Neuronal stem cell (in vitro differentiated cells): ENCODE measurements around the gene DPH5.

ENCODE experiments used
- DNase-seq: peaks from one replicate; pipeline ENCODE4 v3.0.0-alpha.2; 2013; ENCODE audit warnings: low spot score
- H2AFZ ChIP-seq: one replicate; pipeline ENCODE4 v1.6.1; 2013; ENCODE audit warnings: mild to moderate bottlenecking, low read length, inconsistent platforms
- H2AK5ac ChIP-seq: 2 replicates; pipeline ENCODE4 v1.6.1; 2013; ENCODE audit warnings: low read depth, mild to moderate bottlenecking, inconsistent platforms, low read length, moderate library complexity, mixed read lengths
- H2BK120ac ChIP-seq: 2 replicates; pipeline ENCODE4 v1.6.1; 2013; ENCODE audit warnings: low read depth, mild to moderate bottlenecking, inconsistent platforms, low read length, moderate library complexity, mixed read lengths
- H2BK12ac ChIP-seq: one replicate; pipeline ENCODE4 v1.6.1; 2013; ENCODE audit warnings: low read length, inconsistent platforms
- H2BK15ac ChIP-seq: 2 replicates; pipeline ENCODE4 v1.6.1; 2013; ENCODE audit warnings: mild to moderate bottlenecking, low read length, inconsistent platforms, mixed read lengths
- H2BK5ac ChIP-seq: one replicate; pipeline ENCODE4 v1.6.1; 2013; ENCODE audit warnings: inconsistent platforms, mild to moderate bottlenecking, low read length, moderate library complexity
- H3K14ac ChIP-seq: one replicate; pipeline ENCODE4 v1.6.1; 2013; ENCODE audit warnings: low read length, inconsistent platforms
- H3K18ac ChIP-seq: 2 replicates; pipeline ENCODE4 v1.6.1; 2013; ENCODE audit warnings: low read length, inconsistent platforms
- H3K23ac ChIP-seq: 2 replicates; pipeline ENCODE4 v1.6.1; 2013; ENCODE audit warnings: low read depth, mild to moderate bottlenecking, mixed read lengths, low read length, inconsistent platforms; ENCODE audit not compliant: poor library complexity
- H3K27ac ChIP-seq: replicated peaks from 3 replicates; pipeline ENCODE4 v1.5.1; 2013; ENCODE audit warnings: low read length, inconsistent platforms
- H3K27me3 ChIP-seq, 3 experiments: 2 replicates each; pipeline ENCODE4 v1.6.1; 2013; ENCODE audit warnings: low read length in 3 of 3, mild to moderate bottlenecking in 2 of 3, inconsistent platforms in 1 of 3, low read depth in 1 of 3, mixed read lengths in 1 of 3, moderate library complexity in 1 of 3; ENCODE audit not compliant: control insufficient read depth in 3 of 3, insufficient read depth in 3 of 3
- H3K36me3 ChIP-seq, 2 donors: replicated peaks in 1 of 2; 2 replicates each; pipeline ENCODE4 v1.6.1; 2013; ENCODE audit warnings: low read length in 2 of 2; ENCODE audit not compliant: control insufficient read depth in 2 of 2, insufficient read depth in 2 of 2
- H3K4ac ChIP-seq: 2 replicates; pipeline ENCODE4 v1.6.1; 2013; ENCODE audit warnings: inconsistent platforms, mild to moderate bottlenecking, low read length, moderate library complexity
- H3K4me1 ChIP-seq, 2 donors: 1 replicate in 1 of 2; 2 replicates in 1 of 2; pipeline ENCODE4 v1.6.1; 2013; ENCODE audit warnings: low read length in 2 of 2, low read depth in 1 of 2; ENCODE audit not compliant: control insufficient read depth in 2 of 2, insufficient read depth in 1 of 2
- H3K4me2 ChIP-seq: one replicate; pipeline ENCODE4 v1.6.1; 2013; ENCODE audit warnings: mild to moderate bottlenecking, low read length, inconsistent platforms; ENCODE audit not compliant: insufficient read depth, poor library complexity, severe bottlenecking
- H3K4me3 ChIP-seq, 2 donors: 2 replicates each; pipeline ENCODE4 v1.5.1; 2013; ENCODE audit warnings: low read length in 2 of 2, mild to moderate bottlenecking in 2 of 2, inconsistent platforms in 1 of 2, moderate library complexity in 1 of 2
- H3K79me1 ChIP-seq: one replicate; pipeline ENCODE4 v1.6.1; 2013; ENCODE audit warnings: low read depth, mild to moderate bottlenecking, inconsistent platforms, low read length, moderate library complexity
- H3K9ac ChIP-seq: one replicate; pipeline ENCODE4 v1.6.1; 2013; ENCODE audit warnings: mild to moderate bottlenecking, low read depth, low read length, inconsistent platforms; ENCODE audit not compliant: poor library complexity
- H3K9me3 ChIP-seq, 2 donors: replicated peaks in 1 of 2; 2 replicates each; pipeline versions ENCODE3 to v1.6.1; 2013; ENCODE audit warnings: low read length in 2 of 2, mild to moderate bottlenecking in 2 of 2, inconsistent platforms in 1 of 2, low read depth in 1 of 2, mixed read lengths in 1 of 2, moderate library complexity in 1 of 2; ENCODE audit not compliant: control insufficient read depth in 2 of 2, insufficient read depth in 1 of 2
- H4K8ac ChIP-seq: one replicate; pipeline ENCODE4 v1.6.1; 2013; ENCODE audit warnings: low read depth, mild to moderate bottlenecking, inconsistent platforms, low read length, moderate library complexity
- H4K91ac ChIP-seq: one replicate; pipeline ENCODE4 v1.6.1; 2013; ENCODE audit warnings: low read length, low read depth, mild to moderate bottlenecking, inconsistent platforms; ENCODE audit not compliant: poor library complexity
- WGBS, 2 donors: extraction: QIAGEN DNeasy Blood & Tissue Kit; methylation state at CpG; one replicate each; pipeline ENCODE4 v1.1.7; 2013; ENCODE audit warnings: missing lambda C conversion rate in 2 of 2, mixed read lengths in 1 of 2; ENCODE audit not compliant: insufficient read length in 2 of 2, insufficient replicate concordance in 1 of 2; ENCODE audit errors: extremely low coverage in 2 of 2; 5-methylcytosine and 5-hydroxymethylcytosine counted together

The DPH5 gene

GRCh38 chr1:100982793-100983192 lies 42.8 kb downstream of the DPH5 start:
- Histone ChIP-seq H3K18ac (no peak overlapping the region), H2BK12ac (no peak overlapping the region), H2BK15ac (no peak overlapping the region), H4K91ac (no peak overlapping the region), H3K4me1 (no peaks in the 10 kb centered on the region), H3K4me2 (no peak overlapping the region), H2BK120ac (no peak overlapping the region), H3K79me1 (no peaks in the 10 kb centered on the region), H3K27ac (no peak overlapping the region), H3K4me3 (no peak overlapping the region), H3K9me3 (no peaks in the 10 kb centered on the region), H3K27me3 (no peaks in the 10 kb centered on the region), H2BK5ac (no peak overlapping the region), H3K36me3 (peaks cover 0 to 50% of the 10 kb centered on the region in 2 donors), H4K8ac (no peak overlapping the region), H2AK5ac (no peak overlapping the region), H3K4ac (no peak overlapping the region), H2AFZ (no peak overlapping the region), H3K9ac (no peak overlapping the region), H3K23ac (no peak overlapping the region), H3K14ac (no peak overlapping the region)
- no peak for DNase-seq
- WGBS, 2 donors = no CpG with 5 or more reads among the region's 4 CpGs

GRCh38 chr1:100979631-100980030 lies 46.0 kb downstream of the DPH5 start:
- no peak overlapping the region for H2BK5ac ChIP-seq
- H3K23ac ChIP-seq = no peak overlapping the region
- H3K4me3 ChIP-seq = no peak overlapping the region
- H2AFZ ChIP-seq = no peak overlapping the region
- H2BK15ac ChIP-seq = no peak overlapping the region
- H4K91ac ChIP-seq = no peak overlapping the region
- no peaks in the 10 kb centered on the region for H3K9me3 ChIP-seq
- no peak overlapping the region for H3K9ac ChIP-seq
- no peak overlapping the region for H3K27ac ChIP-seq
- no peaks in the 10 kb centered on the region for H3K27me3 ChIP-seq
- H2AK5ac ChIP-seq = no peak overlapping the region
- H3K4ac ChIP-seq = no peak overlapping the region
- H3K4me1 ChIP-seq = no peaks in the 10 kb centered on the region
- no peak overlapping the region for H3K4me2 ChIP-seq
- H3K18ac ChIP-seq = no peak overlapping the region
- H2BK120ac ChIP-seq = no peak overlapping the region
- H2BK12ac ChIP-seq = no peak overlapping the region
- H4K8ac ChIP-seq = no peak overlapping the region
- no peak for DNase-seq
- WGBS, 2 donors = no CpG with 5 or more reads among the region's 2 CpGs
- H3K79me1 ChIP-seq = no peaks in the 10 kb centered on the region
- no peak overlapping the region for H3K14ac ChIP-seq
- peaks cover 2 to 72% of the 10 kb centered on the region in 2 donors for H3K36me3 ChIP-seq

DNA sequence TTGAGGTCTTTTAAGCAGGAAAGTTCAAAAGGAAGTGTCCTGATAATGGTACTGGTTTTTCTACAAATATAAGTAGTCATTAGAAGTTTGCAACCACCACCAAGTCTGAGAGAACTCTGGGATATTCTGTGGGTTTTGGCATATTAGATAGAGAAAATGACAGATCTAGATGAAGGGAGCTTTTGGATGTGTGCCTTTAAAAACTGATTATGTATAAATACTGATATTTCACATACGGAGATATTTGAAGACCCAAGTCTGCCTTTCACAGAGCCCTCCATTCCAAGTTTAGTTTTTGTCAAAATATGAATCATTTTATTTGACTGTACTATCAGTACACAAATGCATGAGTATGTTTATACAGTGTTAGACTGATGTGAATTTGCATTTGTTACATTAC lies 48.6 kb downstream of the DPH5 start:
- H2BK5ac ChIP-seq = no peak overlapping the region
- no peak overlapping the region for H3K27ac ChIP-seq
- no peak overlapping the region for H4K8ac ChIP-seq
- no peak overlapping the region for H3K23ac ChIP-seq
- H3K4me1 ChIP-seq = no peaks in the 10 kb centered on the region
- H2BK120ac ChIP-seq = no peak overlapping the region
- no peak for DNase-seq
- H3K4me2 ChIP-seq = no peak overlapping the region
- H3K14ac ChIP-seq = no peak overlapping the region
- no peak overlapping the region for H2AK5ac ChIP-seq
- no peaks in the 10 kb centered on the region for H3K9me3 ChIP-seq
- H3K27me3 ChIP-seq = no peaks in the 10 kb centered on the region
- no CpG with 5 or more reads among the region's 1 CpG for WGBS, 2 donors
- H2BK15ac ChIP-seq = no peak overlapping the region
- H3K18ac ChIP-seq = no peak overlapping the region
- no peak overlapping the region for H2AFZ ChIP-seq
- H3K4me3 ChIP-seq = no peak overlapping the region
- peaks cover 2 to 75% of the 10 kb centered on the region in 2 donors for H3K36me3 ChIP-seq
- no peak overlapping the region for H3K9ac ChIP-seq
- no peak overlapping the region for H2BK12ac ChIP-seq
- no peaks in the 10 kb centered on the region for H3K79me1 ChIP-seq
- H3K4ac ChIP-seq = no peak overlapping the region
- no peak overlapping the region for H4K91ac ChIP-seq

- no peaks in the 10 kb centered on the region for H3K9me3 ChIP-seq
- H3K27me3 ChIP-seq = no peaks in the 10 kb centered on the region
- no peak overlapping the region for H3K4ac ChIP-seq
- H3K79me1 ChIP-seq = no peaks in the 10 kb centered on the region
- H3K14ac ChIP-seq = no peak overlapping the region
- no peak overlapping the region for H4K8ac ChIP-seq
- H2AK5ac ChIP-seq = no peak overlapping the region
- H2AFZ ChIP-seq = no peak overlapping the region
- H3K4me2 ChIP-seq = no peak overlapping the region
- no peak overlapping the region for H2BK15ac ChIP-seq
- H3K18ac ChIP-seq = no peak overlapping the region
- no peak overlapping the region for H2BK12ac ChIP-seq
- H2BK120ac ChIP-seq = no peak overlapping the region
- DNase-seq = no peak
- H3K27ac ChIP-seq = no peak overlapping the region
- no peak overlapping the region for H2BK5ac ChIP-seq
- H3K23ac ChIP-seq = no peak overlapping the region
- H4K91ac ChIP-seq = no peak overlapping the region
- WGBS, 2 donors = no CpG with 5 or more reads among the region's 1 CpG
- peaks cover 2 to 61% of the 10 kb centered on the region in 2 donors for H3K36me3 ChIP-seq
- no peaks in the 10 kb centered on the region for H3K4me1 ChIP-seq
- no peak overlapping the region for H3K4me3 ChIP-seq
- H3K9ac ChIP-seq = no peak overlapping the region
These were observed 53.4 kb downstream of the DPH5 start for GRCh38 chr1:100972185-100972584.
